Spleen (tissue), 11 donors: ENCODE measurements around the gene TAF1L. TPM values are rescaled to one million over a fixed set of nuclear protein-coding genes. Genes with fewer than 3 reads are reported as not detected.

ENCODE experiments used
- DNase-seq: peaks from one replicate; pipeline ENCODE4 v3.0.0-alpha.2; 2020
- H3K27ac ChIP-seq, 8 donors: fragments of 200-600 bp; sonication (generic) in 7 of 8; 1 replicate in 4 of 8; 2 replicates in 4 of 8; pipeline versions ENCODE4 v1.5.0 to v1.8.0; 2016 to 2021; ENCODE audit warnings: inconsistent platforms in 4 of 8, mild to moderate bottlenecking in 4 of 8, moderate library complexity in 1 of 8
- H3K27me3 ChIP-seq, 7 donors: fragments of 200-600 bp; sonication (generic) in 6 of 7; replicated peaks in 1 of 7; 1 replicate in 4 of 7; 2 replicates in 3 of 7; pipeline versions ENCODE4 v1.5.0 to v1.8.0; 2016 to 2021; ENCODE audit warnings: inconsistent platforms in 3 of 7, mild to moderate bottlenecking in 1 of 7
- H3K36me3 ChIP-seq, 6 donors: fragments of 200-600 bp; sonication (generic) in 5 of 6; 1 replicate in 4 of 6; 2 replicates in 2 of 6; pipeline versions ENCODE4 v1.5.0 to v1.8.0; 2016 to 2021; ENCODE audit warnings: inconsistent platforms in 2 of 6
- H3K4me1 ChIP-seq, 6 donors: fragments of 200-600 bp; sonication (generic) in 5 of 6; 1 replicate in 3 of 6; 2 replicates in 3 of 6; pipeline versions ENCODE4 v1.5.0 to v1.8.0; 2016 to 2021; ENCODE audit warnings: inconsistent platforms in 3 of 6
- H3K4me3 ChIP-seq, 8 donors: fragments of 200-600 bp; sonication (generic) in 7 of 8; 1 replicate in 4 of 8; 2 replicates in 4 of 8; pipeline versions ENCODE4 v1.5.0 to v1.8.0; 2016 to 2021; ENCODE audit warnings: inconsistent platforms in 4 of 8, mild to moderate bottlenecking in 4 of 8, moderate library complexity in 2 of 8
- H3K9me3 ChIP-seq, 8 donors: fragments of 200-600 bp; sonication (generic) in 7 of 8; 1 replicate in 4 of 8; 2 replicates in 4 of 8; pipeline versions ENCODE4 v1.5.0 to v1.8.0; 2016 to 2021; ENCODE audit warnings: inconsistent platforms in 4 of 8
- CTCF ChIP-seq, 11 experiments: fragments of 200-600 bp in 7 of 11; fragments of 450-650 bp in 4 of 11; sonication (generic) in 4 of 11; IDR thresholded peaks in 8 of 11; conservative IDR thresholded peaks in 3 of 11; 1 replicate in 7 of 11; 2 replicates in 4 of 11; pipeline versions ENCODE4 v1.4.0 to v1.8.0; 2016 to 2021; ENCODE audit warnings: antibody characterized with exemption in 11 of 11, inconsistent platforms in 4 of 11, mild to moderate bottlenecking in 1 of 11
- POLR2A ChIP-seq, 3 donors: fragments of 450-650 bp; IDR thresholded peaks; one replicate each; pipeline ENCODE4 v1.5.1; 2017; ENCODE audit warnings: antibody characterized with exemption in 3 of 3, mild to moderate bottlenecking in 1 of 3
- POLR2AphosphoS5 ChIP-seq, 3 donors: sonication (generic); formaldehyde crosslinking; IDR thresholded peaks; one replicate each; pipeline ENCODE4 v1.5.1; 2017; ENCODE audit warnings: antibody characterized with exemption in 3 of 3
- WGBS, 5 donors: extraction: QIAGEN DNeasy Blood & Tissue Kit in 3 of 5; methylation state at CpG; one replicate each; pipeline versions ENCODE4 v1.1.5 to v1.1.7; 2013 to 2018; 5-methylcytosine and 5-hydroxymethylcytosine counted together
- intact Hi-C: fragments of 100-400 bp; cut with DNase I; formaldehyde crosslinking; loops from one replicate; pipeline ENCODE4 v1.15.0; 2023; ENCODE audit warnings: low total_unique reads
- polyA plus RNA-seq, 3 donors: library from polyadenylated mRNA; stranded (reverse); fragments of 200-250 nt; gene quantifications; one replicate each; pipeline ENCODE4 v1.2.1, GENCODE V29; 2013
- total RNA-seq, 7 donors: library from RNA; depleted of rRNA in 3 of 7; stranded (reverse); fragments of >200 nt in 3 of 7; fragmentation: NEBNext Ultra II Directional in 4 of 7; extraction: Animal tissue kit (Norgen Biotek cat#: 25700) in 4 of 7; gene quantifications; one replicate each; pipeline versions ENCODE4 v1.1.0 to v1.2.1, GENCODE V29; 2016 to 2021
- donor health status: healthy with polysubstance abuse.
- donor health status: DM: no; HTN: no; CAD: no; lungs with moderate emphysema.
- donor health status: DM: no; HTN: no; CAD: no.
- donor health status: Bipolar disorder and iron deficiency.
- donor health status: healthy.
- donor health status: DM: no; HTN: no; CAD: no.
- donor health status: DM: yes; HTN: yes; CAD: no.

Gene TAF1L
- total and polyA plus RNA-seq, 10 donors: 0.07 to 0.17 (median 0.10) TPM; not detected in 6

- 35 to 67% (median 46%) methylated on average over 2 of the region's 2 CpGs for WGBS, 5 donors
- Histone ChIP-seq H3K4me3 (no peak overlapping the region), H3K36me3 (no peaks in the 10 kb centered on the region), H3K4me1 (peaks cover 0 to 7% (median 0%) of the 10 kb centered on the region in 6 donors), H3K27me3 (no peaks in the 10 kb centered on the region), H3K27ac (no peak overlapping the region), H3K9me3 (no peaks in the 10 kb centered on the region)
- intact Hi-C loops: no loop called here
- DNase-seq: no peak
- TF ChIP-seq POLR2AphosphoS5 (IDR thresholded peaks at IDR 0.05) (no peak), CTCF (IDR thresholded peaks at IDR 0.05 in 8 of 11, conservative IDR thresholded peaks at IDR 0.05 in 3 of 11) (no peak), POLR2A (IDR thresholded peaks at IDR 0.05) (no peak)
Measured at GRCh38 chr9:32590476-32590875, 45.0 kb downstream of the TAF1L start.

- intact Hi-C loops: no loop called here
- Histone ChIP-seq H3K9me3 (no peaks in the 10 kb centered on the region), H3K4me1 (peaks cover 0 to 7% (median 0%) of the 10 kb centered on the region in 6 donors), H3K36me3 (no peaks in the 10 kb centered on the region), H3K27me3 (peaks cover 0 to 5% (median 0%) of the 10 kb centered on the region in 7 donors), H3K27ac (no peak overlapping the region), H3K4me3 (no peak overlapping the region)
- no peak for DNase-seq
- 44 to 48% (median 45%) methylated on average over 6 of the region's 6 CpGs for WGBS, 5 donors
- no peak for TF ChIP-seq POLR2AphosphoS5 (IDR thresholded peaks at IDR 0.05)
- TF ChIP-seq CTCF (IDR thresholded peaks at IDR 0.05 in 8 of 11, conservative IDR thresholded peaks at IDR 0.05 in 3 of 11): peak in 8 of 11 experiments; percentile 8 to 57 (median 39)
Measured at GRCh38 chr9:32589083-32589723, 46.3 kb downstream of the TAF1L start.

GRCh38 chr9:32587901-32588300, 47.6 kb downstream of the TAF1L start:
- peaks cover 0 to 6% (median 0%) of the 10 kb centered on the region in 7 donors for H3K27me3 ChIP-seq
- TF ChIP-seq POLR2AphosphoS5 (IDR thresholded peaks at IDR 0.05) (no peak), CTCF (IDR thresholded peaks at IDR 0.05 in 8 of 11, conservative IDR thresholded peaks at IDR 0.05 in 3 of 11) (no peak), POLR2A (IDR thresholded peaks at IDR 0.05) (no peak)
- intact Hi-C loops: loop anchor here (2.0 kb wide), 1 partner anchor 379 kb away; no protein-coding TSS in a partner anchor
- H3K4me1 ChIP-seq: peaks cover 0 to 7% (median 0%) of the 10 kb centered on the region in 6 donors
- no peak overlapping the region for H3K4me3 ChIP-seq
- no peaks in the 10 kb centered on the region for H3K9me3 ChIP-seq
- no peaks in the 10 kb centered on the region for H3K36me3 ChIP-seq
- no peak for DNase-seq
- H3K27ac ChIP-seq: no peak overlapping the region

GRCh38 chr9:32584784-32585183, 50.7 kb downstream of the TAF1L start:
- H3K27me3 ChIP-seq: peaks cover 0 to 20% (median 0%) of the 10 kb centered on the region in 7 donors
- H3K4me3 ChIP-seq: no peak overlapping the region
- intact Hi-C loops: no loop called here
- peaks cover 0 to 7% (median under 1%) of the 10 kb centered on the region in 6 donors for H3K4me1 ChIP-seq
- H3K27ac ChIP-seq: no peak overlapping the region
- no peaks in the 10 kb centered on the region for H3K36me3 ChIP-seq
- DNase-seq: no peak
- 39 to 65% (median 46%) methylated on average over 2 of the region's 2 CpGs for WGBS, 5 donors
- TF ChIP-seq CTCF (IDR thresholded peaks at IDR 0.05 in 8 of 11, conservative IDR thresholded peaks at IDR 0.05 in 3 of 11): no peak
- TF ChIP-seq POLR2AphosphoS5 (IDR thresholded peaks at IDR 0.05): no peak
- no peak for TF ChIP-seq POLR2A (IDR thresholded peaks at IDR 0.05)
- H3K9me3 ChIP-seq: no peaks in the 10 kb centered on the region
